T1000 (cell line): ENCODE measurements around the gene FOXP1.

Experiments used
- DNase-seq: peaks from one replicate; lab custom pipeline; 2025; ENCODE audit warnings: mixed read lengths; lab: John Stamatoyannopoulos, UW

FOXP1 gene

GRCh38 chr3:71265365-71265915 lies 318.1 kb downstream of the FOXP1 start:
- DNase-seq: no peak

- DNase-seq: no peak
These were observed 318.7 kb downstream of the FOXP1 start for GRCh38 chr3:71264840-71265239.

GRCh38 chr3:71262364-71263265 lies 320.9 kb downstream of the FOXP1 start:
- no peak for DNase-seq

GRCh38 chr3:71260782-71261181 lies 322.7 kb downstream of the FOXP1 start:
- DNase-seq: no peak

GRCh38 chr3:71258526-71258925 lies 325.0 kb downstream of the FOXP1 start:
- no peak for DNase-seq

GRCh38 chr3:71258116-71258515 lies 325.4 kb downstream of the FOXP1 start:
- DNase-seq: no peak

GRCh38 chr3:71255498-71255897 lies 328.0 kb downstream of the FOXP1 start:
- no peak for DNase-seq

GRCh38 chr3:71254281-71255057 lies 329.1 kb downstream of the FOXP1 start:
- no peak for DNase-seq

- DNase-seq: no peak
These were observed 330.4 kb downstream of the FOXP1 start for GRCh38 chr3:71253169-71253568.

- no peak for DNase-seq
These were observed 331.1 kb downstream of the FOXP1 start for GRCh38 chr3:71252466-71252865.

- DNase-seq: no peak
These were observed 332.3 kb downstream of the FOXP1 start for GRCh38 chr3:71251156-71251775.

- DNase-seq: no peak
These were observed 333.5 kb downstream of the FOXP1 start for GRCh38 chr3:71250026-71250425.

- DNase-seq: no peak
These were observed 335.6 kb downstream of the FOXP1 start for GRCh38 chr3:71247958-71248335.

- DNase-seq: no peak
These were observed 336.1 kb downstream of the FOXP1 start for GRCh38 chr3:71247221-71247957.

- no peak for DNase-seq
These were observed 337.3 kb downstream of the FOXP1 start for GRCh38 chr3:71245971-71246880.

- DNase-seq: no peak
These were observed 338.6 kb downstream of the FOXP1 start for GRCh38 chr3:71244826-71245488.

- DNase-seq: no peak
These were observed 339.2 kb downstream of the FOXP1 start for GRCh38 chr3:71244153-71244825.

- no peak for DNase-seq
These were observed 340.3 kb downstream of the FOXP1 start for GRCh38 chr3:71243229-71243628.

- no peak for DNase-seq
These were observed 341.5 kb downstream of the FOXP1 start for GRCh38 chr3:71241981-71242560.
